HepG2 (cell line): ENCODE measurements around the gene TRPT1. TPM values are rescaled to one million over a fixed set of nuclear protein-coding genes. Genes with fewer than 3 reads are reported as not detected.

Source experiments
- CHD2 ChIP-seq: IDR thresholded peaks from 2 replicates; pipeline ENCODE4 v1.6.1; 2011; ENCODE audit warnings: low read depth, low read length, improper control_type of control experiment
- HOMEZ ChIP-seq: IDR thresholded peaks from 2 replicates; pipeline ENCODE4 v1.6.1; 2016; ENCODE audit warnings: low read depth
- KDM6A ChIP-seq: IDR thresholded peaks from 2 replicates; pipeline ENCODE4 v1.6.1; 2016; ENCODE audit warnings: low read depth
- NONO ChIP-seq, 2 experiments: fragments of 450-650 bp in 1 of 2; sonication (generic) in 1 of 2; formaldehyde crosslinking in 1 of 2; IDR thresholded peaks in 1 of 2; conservative IDR thresholded peaks in 1 of 2; 2 replicates each; pipeline versions ENCODE4 v1.6.1 to v1.8.0; 2017 to 2022; ENCODE audit warnings: mild to moderate bottlenecking in 1 of 2, missing genetic modification reagents in 1 of 2, moderate library complexity in 1 of 2
- NR2C2 ChIP-seq: sonication (generic); formaldehyde crosslinking; IDR thresholded peaks from 2 replicates; pipeline ENCODE4 v1.4.0; 2020; ENCODE audit warnings: missing genetic modification reagents, mild to moderate bottlenecking, moderate library complexity, borderline replicate concordance
- ONECUT2 ChIP-seq: sonication (generic); formaldehyde crosslinking; IDR thresholded peaks from 2 replicates; pipeline ENCODE4 v1.4.0; 2020; ENCODE audit warnings: missing genetic modification reagents
- POLR2AphosphoS5 ChIP-seq: IDR thresholded peaks from 2 replicates; pipeline ENCODE4 v1.6.1; 2012; ENCODE audit warnings: low read depth, low read length
- SIN3B ChIP-seq: fragments of 150-350 bp; IDR thresholded peaks from 2 replicates; pipeline ENCODE4 v1.6.1; 2014; ENCODE audit warnings: low read length
- TP53 ChIP-seq: sonication (generic); formaldehyde crosslinking; conservative IDR thresholded peaks from 2 replicates; pipeline ENCODE4 v1.4.0; 2020; ENCODE audit warnings: missing genetic modification reagents
- ZKSCAN1 ChIP-seq: fragments of 150-350 bp; IDR thresholded peaks from 2 replicates; pipeline ENCODE4 v1.6.1; 2014; ENCODE audit warnings: low read length
- ZNF138 ChIP-seq: sonication (generic); formaldehyde crosslinking; IDR thresholded peaks from 2 replicates; pipeline ENCODE4 v1.5.0; 2020; ENCODE audit warnings: mild to moderate bottlenecking, low read depth, missing genetic modification reagents
- ZNF251 ChIP-seq: sonication (generic); formaldehyde crosslinking; IDR thresholded peaks from 2 replicates; pipeline ENCODE4 v1.9.0; 2021; ENCODE audit warnings: mild to moderate bottlenecking, missing genetic modification reagents
- ZNF337 ChIP-seq: sonication (generic); formaldehyde crosslinking; IDR thresholded peaks from 2 replicates; pipeline ENCODE4 v1.5.1; 2020; ENCODE audit warnings: missing genetic modification reagents, low read depth, mild to moderate bottlenecking, borderline replicate concordance
- ZNF350 ChIP-seq: sonication (generic); formaldehyde crosslinking; IDR thresholded peaks from 2 replicates; pipeline ENCODE4 v1.4.0; 2020; ENCODE audit warnings: mild to moderate bottlenecking, low read depth, missing genetic modification reagents, borderline replicate concordance
- ZNF354B ChIP-seq: sonication (generic); formaldehyde crosslinking; IDR thresholded peaks from 2 replicates; pipeline ENCODE4 v1.8.0; 2022; ENCODE audit warnings: mild to moderate bottlenecking, missing genetic modification reagents
- ZNF549 ChIP-seq: sonication (generic); formaldehyde crosslinking; IDR thresholded peaks from 2 replicates; pipeline ENCODE4 v1.5.0; 2020; ENCODE audit warnings: missing genetic modification reagents
- ZNF616 ChIP-seq: sonication (generic); formaldehyde crosslinking; IDR thresholded peaks from 2 replicates; pipeline ENCODE4 v1.5.0; 2020; ENCODE audit warnings: low read depth, mild to moderate bottlenecking, missing genetic modification reagents
- ZNF784 ChIP-seq: sonication (generic); formaldehyde crosslinking; IDR thresholded peaks from 2 replicates; pipeline ENCODE4 v1.5.1; 2020; ENCODE audit warnings: missing genetic modification reagents, mild to moderate bottlenecking, borderline replicate concordance
- ZSCAN12 ChIP-seq: sonication (generic); formaldehyde crosslinking; IDR thresholded peaks from 2 replicates; pipeline ENCODE4 v1.9.0; 2021; ENCODE audit warnings: mild to moderate bottlenecking, missing genetic modification reagents
- polyA plus RNA-seq, 8 experiments: library from polyadenylated mRNA; depleted of rRNA in 3 of 8; stranded (reverse) in 7 of 8; unstranded in 1 of 8; fragments of >200 nt; fragmentation: Illumina TruSeq in 4 of 8; extraction: Trizol in 4 of 8; gene quantifications; 2 replicates each; pipeline versions ENCODE4 v1.2.1 to v1.2.3, GENCODE V29; 2011 to 2016; ENCODE audit warnings: low read depth in 4 of 8, missing spikeins in 1 of 8, mixed read lengths in 1 of 8; ENCODE audit not compliant: insufficient read depth in 1 of 8
- total RNA-seq, 5 experiments: library from RNA; depleted of rRNA; stranded (reverse); fragments of >200 nt; fragmentation: Illumina TruSeq; extraction: Trizol; gene quantifications; 2 replicates each; pipeline ENCODE4 v1.2.3, GENCODE V29; 2016; ENCODE audit warnings: low read depth in 1 of 5
- TF ChIP-seq, protein P1 (sequence below): sonication (generic); formaldehyde crosslinking; conservative IDR thresholded peaks from 2 replicates; pipeline ENCODE4 v1.5.0; 2020; ENCODE audit warnings: missing genetic modification reagents
- TF ChIP-seq, protein P2 (sequence below): sonication (generic); formaldehyde crosslinking; IDR thresholded peaks from 2 replicates; pipeline ENCODE4 v1.4.0; 2020; ENCODE audit warnings: missing genetic modification reagents, borderline replicate concordance

Gene TRPT1
- total and polyA plus RNA-seq, 2 of the 13 experiments (the other 11 are each of a cell fraction or from before 2014, with no cell fraction given), result 24.8 to 40.7 TPM

- TF ChIP-seq ZNF784 (CRISPR knock-in tag) (no peak), ZNF138 (no peak), NONO (IDR thresholded peaks at IDR 0.05) (no peak), NONO (CRISPR knock-in tag; conservative IDR thresholded peaks at IDR 0.05) (peak; percentile 42; the same call in 1 of the 2 replicates), ZKSCAN1 (no peak), ZNF616 (CRISPR knock-in tag) (peak; percentile 40; the same call in 1 of the 2 replicates), NR2C2 (CRISPR knock-in tag) (no peak), ZNF549 (no peak), HOMEZ (no peak), SIN3B (no peak), ZNF251 (CRISPR knock-in tag) (no peak), CHD2 (no peak), ZNF337 (CRISPR knock-in tag) (no peak), ZSCAN12 (CRISPR knock-in tag) (no peak), ONECUT2 (CRISPR knock-in tag) (no peak), KDM6A (CRISPR knock-in tag) (no peak), POLR2AphosphoS5 (peak; percentile 78), ZNF354B (CRISPR knock-in tag) (no peak), ZNF350 (CRISPR knock-in tag) (no peak; the same call in 1 of the 2 replicates), TP53 (CRISPR knock-in tag) (no peak)
- TF ChIP-seq, protein P1, sequence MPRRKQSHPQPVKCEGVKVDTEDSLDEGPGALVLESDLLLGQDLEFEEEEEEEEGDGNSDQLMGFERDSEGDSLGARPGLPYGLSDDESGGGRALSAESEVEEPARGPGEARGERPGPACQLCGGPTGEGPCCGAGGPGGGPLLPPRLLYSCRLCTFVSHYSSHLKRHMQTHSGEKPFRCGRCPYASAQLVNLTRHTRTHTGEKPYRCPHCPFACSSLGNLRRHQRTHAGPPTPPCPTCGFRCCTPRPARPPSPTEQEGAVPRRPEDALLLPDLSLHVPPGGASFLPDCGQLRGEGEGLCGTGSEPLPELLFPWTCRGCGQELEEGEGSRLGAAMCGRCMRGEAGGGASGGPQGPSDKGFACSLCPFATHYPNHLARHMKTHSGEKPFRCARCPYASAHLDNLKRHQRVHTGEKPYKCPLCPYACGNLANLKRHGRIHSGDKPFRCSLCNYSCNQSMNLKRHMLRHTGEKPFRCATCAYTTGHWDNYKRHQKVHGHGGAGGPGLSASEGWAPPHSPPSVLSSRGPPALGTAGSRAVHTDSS (CRISPR knock-in tag), result no peak
- TF ChIP-seq, protein P2, sequence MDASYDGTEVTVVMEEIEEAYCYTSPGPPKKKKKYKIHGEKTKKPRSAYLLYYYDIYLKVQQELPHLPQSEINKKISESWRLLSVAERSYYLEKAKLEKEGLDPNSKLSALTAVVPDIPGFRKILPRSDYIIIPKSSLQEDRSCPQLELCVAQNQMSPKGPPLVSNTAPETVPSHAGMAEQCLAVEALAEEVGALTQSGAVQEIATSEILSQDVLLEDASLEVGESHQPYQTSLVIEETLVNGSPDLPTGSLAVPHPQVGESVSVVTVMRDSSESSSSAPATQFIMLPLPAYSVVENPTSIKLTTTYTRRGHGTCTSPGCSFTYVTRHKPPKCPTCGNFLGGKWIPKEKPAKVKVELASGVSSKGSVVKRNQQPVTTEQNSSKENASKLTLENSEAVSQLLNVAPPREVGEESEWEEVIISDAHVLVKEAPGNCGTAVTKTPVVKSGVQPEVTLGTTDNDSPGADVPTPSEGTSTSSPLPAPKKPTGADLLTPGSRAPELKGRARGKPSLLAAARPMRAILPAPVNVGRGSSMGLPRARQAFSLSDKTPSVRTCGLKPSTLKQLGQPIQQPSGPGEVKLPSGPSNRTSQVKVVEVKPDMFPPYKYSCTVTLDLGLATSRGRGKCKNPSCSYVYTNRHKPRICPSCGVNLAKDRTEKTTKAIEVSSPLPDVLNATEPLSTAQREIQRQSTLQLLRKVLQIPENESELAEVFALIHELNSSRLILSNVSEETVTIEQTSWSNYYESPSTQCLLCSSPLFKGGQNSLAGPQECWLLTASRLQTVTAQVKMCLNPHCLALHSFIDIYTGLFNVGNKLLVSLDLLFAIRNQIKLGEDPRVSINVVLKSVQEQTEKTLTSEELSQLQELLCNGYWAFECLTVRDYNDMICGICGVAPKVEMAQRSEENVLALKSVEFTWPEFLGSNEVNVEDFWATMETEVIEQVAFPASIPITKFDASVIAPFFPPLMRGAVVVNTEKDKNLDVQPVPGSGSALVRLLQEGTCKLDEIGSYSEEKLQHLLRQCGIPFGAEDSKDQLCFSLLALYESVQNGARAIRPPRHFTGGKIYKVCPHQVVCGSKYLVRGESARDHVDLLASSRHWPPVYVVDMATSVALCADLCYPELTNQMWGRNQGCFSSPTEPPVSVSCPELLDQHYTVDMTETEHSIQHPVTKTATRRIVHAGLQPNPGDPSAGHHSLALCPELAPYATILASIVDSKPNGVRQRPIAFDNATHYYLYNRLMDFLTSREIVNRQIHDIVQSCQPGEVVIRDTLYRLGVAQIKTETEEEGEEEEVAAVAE (CRISPR knock-in tag), result no peak
Measured at GRCh38 chr11:64181506-64182411, 44.2 kb downstream of the TRPT1 start (continued).
